GM21723 (cell line): ENCODE results near the gene IGFL2.
"Not testable (repeated sequence)": the region's sequence is repeated elsewhere in the genome, so short reads cannot be mapped to it uniquely, and the experiment has no call there.

Source experiments
- ATAC-seq: cut with Tn5 transposase; IDR thresholded peaks from one replicate; pipeline ENCODE4 v1.9.1; 2021; ENCODE audit warnings: mild to moderate bottlenecking, moderate library complexity; ENCODE audit not compliant: unreplicated experiment

IGFL2 gene

DNA sequence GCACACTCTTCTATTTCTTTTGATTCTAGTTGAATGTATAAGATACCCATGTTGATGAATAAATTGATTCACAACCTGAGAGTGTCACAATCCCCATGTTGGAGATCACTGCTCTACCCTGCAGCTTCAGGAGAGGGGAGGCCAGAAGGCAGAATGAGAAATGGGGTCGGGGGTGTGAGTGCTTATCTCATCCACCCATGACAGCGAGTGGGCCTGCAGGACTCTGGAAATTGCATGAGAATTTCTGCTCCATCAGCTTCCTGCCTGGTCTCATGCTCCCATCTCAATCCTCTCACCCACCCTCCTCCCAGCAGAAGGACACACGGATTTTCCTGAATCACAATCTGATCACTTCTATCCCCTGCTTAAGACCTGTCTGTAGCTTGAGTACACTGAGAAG is 58.6 kb downstream of the IGFL2 start:
- no peak for ATAC-seq

DNA sequence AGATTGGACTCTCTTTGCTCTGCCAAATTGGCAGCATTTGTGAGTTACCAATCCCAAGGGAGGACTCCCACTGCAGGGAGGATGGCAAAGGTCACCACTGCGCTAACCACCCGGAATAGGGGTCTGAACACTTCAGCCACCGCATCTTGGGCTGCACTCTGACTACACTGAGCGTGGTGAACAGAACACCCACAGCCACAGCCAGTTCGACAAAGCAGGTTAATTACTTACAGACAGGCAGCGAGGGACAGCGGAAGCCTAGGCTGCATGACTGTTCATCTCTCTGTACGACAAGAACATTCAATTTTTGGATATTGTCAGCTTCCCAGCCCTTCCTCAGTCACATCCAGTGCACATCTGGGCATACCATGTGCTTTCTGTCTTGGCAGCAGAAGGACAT is 59.8 kb downstream of the IGFL2 start:
- ATAC-seq = not testable (repeated sequence)

DNA sequence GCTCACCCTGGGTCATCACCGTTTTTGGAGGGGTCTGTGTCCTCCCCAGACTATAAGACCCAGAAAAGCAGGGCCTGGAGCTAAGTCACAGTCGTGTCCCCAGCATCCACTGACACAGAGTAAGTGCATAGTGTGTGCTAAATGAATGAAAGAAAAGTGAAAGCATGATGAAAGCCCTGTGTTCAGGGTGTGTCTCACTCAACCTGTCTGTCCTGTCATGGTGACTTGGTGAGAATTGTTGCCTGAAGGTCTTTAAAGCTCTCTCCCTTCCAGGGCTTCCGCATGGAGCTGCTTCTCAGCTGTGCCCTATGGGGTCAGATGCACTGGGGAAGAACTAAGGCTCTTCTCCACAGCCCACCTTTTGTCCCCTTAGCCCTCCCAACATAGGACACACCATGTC is 61.0 kb downstream of the IGFL2 start:
- ATAC-seq = no peak

DNA sequence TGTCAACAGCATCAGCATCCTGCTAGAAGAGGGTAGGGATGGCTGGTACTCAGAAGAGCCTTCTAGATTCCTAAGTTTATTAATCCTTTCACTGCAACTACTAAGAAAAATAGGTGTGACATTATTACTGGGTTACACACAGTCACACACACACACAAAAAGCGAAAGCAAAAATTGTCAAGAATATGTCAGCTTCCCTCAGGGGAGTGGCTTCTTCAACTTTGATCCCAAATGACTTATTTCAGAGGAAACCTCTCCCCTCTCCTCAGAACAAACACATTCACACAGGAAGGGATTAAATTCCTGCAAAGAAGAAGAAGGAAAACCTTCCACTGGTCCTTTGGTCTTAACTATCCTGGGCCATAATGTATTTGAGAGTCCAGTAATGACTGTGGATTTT is 61.4 kb downstream of the IGFL2 start:
- ATAC-seq = no peak

DNA sequence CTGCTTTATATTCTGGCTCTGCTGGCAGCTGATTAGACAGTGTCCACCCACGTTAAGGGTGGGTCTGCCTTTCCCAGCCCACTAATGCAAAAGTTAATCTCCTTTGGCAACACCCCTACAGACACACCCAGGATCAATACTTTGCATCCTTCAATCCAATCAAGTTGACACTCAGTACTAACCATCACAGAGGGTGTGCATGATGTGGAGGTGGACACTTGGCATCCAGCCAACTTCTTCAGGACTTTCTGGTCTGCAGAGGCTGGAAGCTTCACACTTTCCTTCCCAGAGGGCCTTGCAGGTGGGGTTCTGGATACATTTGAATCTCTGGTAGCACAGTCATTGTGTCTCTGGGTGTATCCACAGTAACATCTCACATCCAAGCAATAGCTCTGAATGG is 62.6 kb downstream of the IGFL2 start:
- ATAC-seq = no peak
